ENCODE measurements around the gene INPP4A.

The INPP4A gene

DNA sequence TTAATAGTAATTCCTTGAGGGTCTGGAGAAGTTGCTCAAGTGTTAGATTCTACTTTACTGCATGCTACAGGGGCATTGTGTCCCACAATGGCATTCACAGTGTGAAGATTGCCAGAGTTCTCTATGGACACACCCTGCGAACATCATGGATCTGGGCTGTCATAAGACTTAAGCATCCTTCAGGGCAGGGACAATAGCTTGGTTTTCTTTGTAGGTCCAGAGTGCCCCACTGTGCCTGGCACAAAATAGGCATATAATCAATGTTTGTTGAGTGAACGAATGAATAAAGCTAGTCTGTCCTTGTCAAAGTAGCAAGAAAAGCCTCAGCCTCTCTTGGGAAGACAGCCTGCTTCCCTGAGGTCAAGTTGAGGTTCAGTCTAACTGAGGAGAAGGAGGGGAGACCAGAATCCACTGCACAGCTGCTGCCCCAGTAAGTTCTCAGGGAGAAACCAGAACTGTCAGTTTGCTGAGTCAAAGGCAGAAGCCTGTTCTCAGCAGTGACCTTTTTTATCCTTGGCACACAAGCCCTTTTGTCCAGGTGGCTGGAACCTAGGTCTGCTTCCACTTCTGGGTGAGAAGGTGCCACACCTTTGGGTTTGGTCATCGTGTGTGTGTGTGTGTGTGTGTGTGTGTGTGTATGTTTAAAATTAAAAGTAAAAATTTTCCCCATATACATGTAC, 15.0 kb downstream of the INPP4A start:
- TF ChIP-seq, protein P1, sequence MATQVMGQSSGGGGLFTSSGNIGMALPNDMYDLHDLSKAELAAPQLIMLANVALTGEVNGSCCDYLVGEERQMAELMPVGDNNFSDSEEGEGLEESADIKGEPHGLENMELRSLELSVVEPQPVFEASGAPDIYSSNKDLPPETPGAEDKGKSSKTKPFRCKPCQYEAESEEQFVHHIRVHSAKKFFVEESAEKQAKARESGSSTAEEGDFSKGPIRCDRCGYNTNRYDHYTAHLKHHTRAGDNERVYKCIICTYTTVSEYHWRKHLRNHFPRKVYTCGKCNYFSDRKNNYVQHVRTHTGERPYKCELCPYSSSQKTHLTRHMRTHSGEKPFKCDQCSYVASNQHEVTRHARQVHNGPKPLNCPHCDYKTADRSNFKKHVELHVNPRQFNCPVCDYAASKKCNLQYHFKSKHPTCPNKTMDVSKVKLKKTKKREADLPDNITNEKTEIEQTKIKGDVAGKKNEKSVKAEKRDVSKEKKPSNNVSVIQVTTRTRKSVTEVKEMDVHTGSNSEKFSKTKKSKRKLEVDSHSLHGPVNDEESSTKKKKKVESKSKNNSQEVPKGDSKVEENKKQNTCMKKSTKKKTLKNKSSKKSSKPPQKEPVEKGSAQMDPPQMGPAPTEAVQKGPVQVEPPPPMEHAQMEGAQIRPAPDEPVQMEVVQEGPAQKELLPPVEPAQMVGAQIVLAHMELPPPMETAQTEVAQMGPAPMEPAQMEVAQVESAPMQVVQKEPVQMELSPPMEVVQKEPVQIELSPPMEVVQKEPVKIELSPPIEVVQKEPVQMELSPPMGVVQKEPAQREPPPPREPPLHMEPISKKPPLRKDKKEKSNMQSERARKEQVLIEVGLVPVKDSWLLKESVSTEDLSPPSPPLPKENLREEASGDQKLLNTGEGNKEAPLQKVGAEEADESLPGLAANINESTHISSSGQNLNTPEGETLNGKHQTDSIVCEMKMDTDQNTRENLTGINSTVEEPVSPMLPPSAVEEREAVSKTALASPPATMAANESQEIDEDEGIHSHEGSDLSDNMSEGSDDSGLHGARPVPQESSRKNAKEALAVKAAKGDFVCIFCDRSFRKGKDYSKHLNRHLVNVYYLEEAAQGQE (IDR thresholded peaks at IDR 0.05; ENCODE audit: insufficient replicate concordance, low read depth), result no peak
- TF ChIP-seq, protein P2, sequence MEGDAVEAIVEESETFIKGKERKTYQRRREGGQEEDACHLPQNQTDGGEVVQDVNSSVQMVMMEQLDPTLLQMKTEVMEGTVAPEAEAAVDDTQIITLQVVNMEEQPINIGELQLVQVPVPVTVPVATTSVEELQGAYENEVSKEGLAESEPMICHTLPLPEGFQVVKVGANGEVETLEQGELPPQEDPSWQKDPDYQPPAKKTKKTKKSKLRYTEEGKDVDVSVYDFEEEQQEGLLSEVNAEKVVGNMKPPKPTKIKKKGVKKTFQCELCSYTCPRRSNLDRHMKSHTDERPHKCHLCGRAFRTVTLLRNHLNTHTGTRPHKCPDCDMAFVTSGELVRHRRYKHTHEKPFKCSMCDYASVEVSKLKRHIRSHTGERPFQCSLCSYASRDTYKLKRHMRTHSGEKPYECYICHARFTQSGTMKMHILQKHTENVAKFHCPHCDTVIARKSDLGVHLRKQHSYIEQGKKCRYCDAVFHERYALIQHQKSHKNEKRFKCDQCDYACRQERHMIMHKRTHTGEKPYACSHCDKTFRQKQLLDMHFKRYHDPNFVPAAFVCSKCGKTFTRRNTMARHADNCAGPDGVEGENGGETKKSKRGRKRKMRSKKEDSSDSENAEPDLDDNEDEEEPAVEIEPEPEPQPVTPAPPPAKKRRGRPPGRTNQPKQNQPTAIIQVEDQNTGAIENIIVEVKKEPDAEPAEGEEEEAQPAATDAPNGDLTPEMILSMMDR (IDR thresholded peaks at IDR 0.05; ENCODE audit: insufficient read depth, low read length), result no peak
- TF ChIP-seq SPI1 (IDR thresholded peaks at IDR 0.05; ENCODE audit: borderline replicate concordance, low read depth), result no peak
- no peak for TF ChIP-seq POLR2AphosphoS5 (IDR thresholded peaks at IDR 0.05; ENCODE audit: low read depth)
- no peak for TF ChIP-seq GABPA (IDR thresholded peaks at IDR 0.05; ENCODE audit: low read depth)
- H3K27ac ChIP-seq (replicated peaks), result peak overlapping the region; percentile 96

DNA sequence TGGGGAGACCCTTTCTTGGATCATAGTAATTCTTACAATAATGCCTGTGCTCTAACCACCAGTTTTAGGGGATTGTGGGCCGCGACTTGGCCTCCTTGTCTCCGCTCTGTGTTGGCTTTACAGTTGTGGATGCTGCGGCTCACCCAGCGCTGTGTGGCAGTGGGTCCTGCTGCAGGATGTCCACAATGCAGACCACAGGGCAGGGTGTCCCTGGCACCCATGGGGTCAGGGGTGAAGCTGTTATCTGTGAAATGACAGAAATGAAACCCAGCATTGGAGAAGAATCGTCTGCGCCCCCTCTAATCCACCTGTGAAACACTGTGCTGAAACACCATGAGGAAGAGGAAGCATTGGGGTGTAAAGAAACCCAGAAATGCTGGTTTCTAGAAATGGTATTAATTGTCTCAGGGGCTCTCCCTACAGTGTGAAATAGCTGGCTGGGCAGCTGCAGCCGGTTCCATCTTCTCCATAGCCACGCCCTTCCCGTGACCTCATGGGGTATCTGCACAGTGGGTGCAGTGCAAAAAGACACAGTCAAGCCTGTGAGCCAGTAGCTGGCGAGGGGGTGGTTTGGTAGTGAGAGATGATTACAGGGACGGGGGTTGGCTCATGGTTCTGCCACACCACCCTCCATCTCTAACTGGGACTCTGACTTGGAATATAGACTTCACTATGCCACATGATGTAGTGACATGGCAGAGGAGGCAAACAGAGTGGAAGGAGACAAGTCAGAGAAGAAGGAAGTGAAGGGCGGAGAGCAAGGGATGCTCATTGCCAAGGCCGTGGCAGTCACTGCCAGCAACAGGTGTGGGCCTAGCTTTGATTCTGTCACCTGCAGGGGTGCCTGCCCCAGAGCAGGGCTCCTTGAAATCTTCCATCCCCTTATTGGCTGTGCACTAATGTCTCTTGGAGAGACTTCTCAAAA, 16.2 kb downstream of the INPP4A start:
- DNase-seq (ENCODE audit: low read depth in 1 of 2, low spot score in 1 of 2), result peak; percentile 76 to 92
- Histone ChIP-seq H3K27ac (replicated peaks) (peak overlapping the region; percentile 96), H3K27me3 (ENCODE audit: insufficient read depth, poor library complexity, severe bottlenecking) (no peaks in the 10 kb centered on the region), H3K4me3 (replicated peaks; ENCODE audit: insufficient read depth, low read length) (no peak overlapping the region)
- TF ChIP-seq POLR2AphosphoS5 (IDR thresholded peaks at IDR 0.05; ENCODE audit: low read depth) (peak; percentile 41; the same call in 1 of the 2 replicates), SPI1 (IDR thresholded peaks at IDR 0.05; ENCODE audit: borderline replicate concordance, low read depth) (peak; percentile 62; the same call in 1 of the 2 replicates)
- TF ChIP-seq, protein P1 (IDR thresholded peaks at IDR 0.05; ENCODE audit: insufficient replicate concordance, low read depth), result no peak

More for the DNA sequence above, 15.0 kb downstream of the INPP4A start:
- Histone ChIP-seq H3K27me3 (ENCODE audit: insufficient read depth, poor library complexity, severe bottlenecking) (no peaks in the 10 kb centered on the region), H3K4me3 (replicated peaks; ENCODE audit: insufficient read depth, low read length) (no peak overlapping the region)
- peak in 1 of 2 experiments; percentile 59 for DNase-seq (ENCODE audit: low read depth in 1 of 2, low spot score in 1 of 2)

DNA sequence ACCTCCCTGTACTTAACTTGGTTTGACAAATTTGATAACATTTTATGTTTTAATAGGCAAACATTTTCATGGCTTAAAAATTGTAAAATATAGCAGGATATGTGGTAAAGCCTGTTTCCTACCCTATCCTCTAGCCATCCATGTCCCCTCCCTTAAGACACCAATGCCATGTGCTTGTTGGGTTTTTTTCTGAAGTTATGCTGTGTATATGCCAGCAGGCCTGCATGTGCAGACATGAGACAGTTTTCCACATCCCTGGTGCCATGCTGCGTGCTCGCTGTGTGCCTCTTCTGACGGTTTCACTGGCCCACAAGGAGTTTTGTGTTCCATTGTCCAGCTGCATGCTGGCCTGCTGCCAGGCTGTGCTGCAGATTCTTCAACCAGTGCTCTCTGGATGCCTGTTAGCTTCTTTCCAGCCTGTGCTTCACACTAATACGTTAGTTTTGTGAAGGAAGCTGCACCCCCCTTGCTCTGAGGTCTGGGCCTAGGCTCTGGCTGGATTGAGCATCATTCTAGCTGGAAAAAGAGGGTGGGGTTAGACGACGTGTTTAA, 16.9 kb downstream of the INPP4A start:
- peak overlapping the region; percentile 96 for H3K27ac ChIP-seq (replicated peaks)
- TF ChIP-seq SPI1 (IDR thresholded peaks at IDR 0.05; ENCODE audit: borderline replicate concordance, low read depth), result no peak
- TF ChIP-seq, protein P1 (IDR thresholded peaks at IDR 0.05; ENCODE audit: insufficient replicate concordance, low read depth), result no peak
- no peak for TF ChIP-seq GABPA (IDR thresholded peaks at IDR 0.05; ENCODE audit: low read depth)
- TF ChIP-seq, protein P2 (IDR thresholded peaks at IDR 0.05; ENCODE audit: insufficient read depth, low read length), result no peak
- no peak for TF ChIP-seq POLR2AphosphoS5 (IDR thresholded peaks at IDR 0.05; ENCODE audit: low read depth)
- no peak overlapping the region for H3K4me3 ChIP-seq (replicated peaks; ENCODE audit: insufficient read depth, low read length)
- no peak for DNase-seq (ENCODE audit: low read depth in 1 of 2, low spot score in 1 of 2)
- no peaks in the 10 kb centered on the region for H3K27me3 ChIP-seq (ENCODE audit: insufficient read depth, poor library complexity, severe bottlenecking)

Data from HL-60 (cell line).